Measurements from ENCODE around the gene RPP30.
"Not testable (repeated sequence)": the region's sequence is repeated elsewhere in the genome, so short reads cannot be mapped to it uniquely, and the experiment has no call there.

The RPP30 gene

GRCh38 chr10:90890347-90890746 is 18.6 kb downstream of the RPP30 start:
- no peak overlapping the region for H3K9ac ChIP-seq (ENCODE audit: low read depth in 1 of 2, low read length in 2 of 2)
- no peak overlapping the region for H3K27ac ChIP-seq (ENCODE audit: low read depth, low read length)
- no peaks in the 10 kb centered on the region for H3K27me3 ChIP-seq (ENCODE audit: control insufficient read depth in 1 of 2, insufficient read depth in 2 of 2, low read length in 2 of 2)
- H3K4me1 ChIP-seq (ENCODE audit: control insufficient read depth in 1 of 2, insufficient read depth in 2 of 2, low read length in 2 of 2) = no peaks in the 10 kb centered on the region
- peaks cover 28 to 62% of the 10 kb centered on the region in 2 donors for H3K36me3 ChIP-seq (ENCODE audit: control insufficient read depth in 1 of 2, insufficient read depth in 2 of 2, low read length in 2 of 2)
- no peak overlapping the region for H3K4me3 ChIP-seq (ENCODE audit: low read depth in 1 of 2, low read length in 2 of 2)
- no peaks in the 10 kb centered on the region for H3K9me3 ChIP-seq (ENCODE audit: control insufficient read depth in 1 of 2, low read length in 2 of 2)

GRCh38 chr10:90893190-90893589 is 21.4 kb downstream of the RPP30 start:
- H3K9me3 ChIP-seq (ENCODE audit: control insufficient read depth in 1 of 2, low read length in 2 of 2) = no peaks in the 10 kb centered on the region
- no peak overlapping the region for H3K4me3 ChIP-seq (ENCODE audit: low read depth in 1 of 2, low read length in 2 of 2)
- no peak overlapping the region for H3K9ac ChIP-seq (ENCODE audit: low read depth in 1 of 2, low read length in 2 of 2)
- peaks cover 17 to 54% of the 10 kb centered on the region in 2 donors for H3K36me3 ChIP-seq (ENCODE audit: control insufficient read depth in 1 of 2, insufficient read depth in 2 of 2, low read length in 2 of 2)
- H3K27me3 ChIP-seq (ENCODE audit: control insufficient read depth in 1 of 2, insufficient read depth in 2 of 2, low read length in 2 of 2) = no peaks in the 10 kb centered on the region
- H3K27ac ChIP-seq (ENCODE audit: low read depth, low read length) = no peak overlapping the region
- no peaks in the 10 kb centered on the region for H3K4me1 ChIP-seq (ENCODE audit: control insufficient read depth in 1 of 2, insufficient read depth in 2 of 2, low read length in 2 of 2)

GRCh38 chr10:90896916-90897315 is 25.1 kb downstream of the RPP30 start:
- not testable (repeated sequence) for H3K9ac ChIP-seq (ENCODE audit: low read depth in 1 of 2, low read length in 2 of 2); H3K4me3 ChIP-seq (ENCODE audit: low read depth in 1 of 2, low read length in 2 of 2); H3K27me3 ChIP-seq (ENCODE audit: control insufficient read depth in 1 of 2, insufficient read depth in 2 of 2, low read length in 2 of 2); H3K9me3 ChIP-seq (ENCODE audit: control insufficient read depth in 1 of 2, low read length in 2 of 2); H3K4me1 ChIP-seq (ENCODE audit: control insufficient read depth in 1 of 2, insufficient read depth in 2 of 2, low read length in 2 of 2); H3K27ac ChIP-seq (ENCODE audit: low read depth, low read length)
- H3K36me3 ChIP-seq (ENCODE audit: control insufficient read depth in 1 of 2, insufficient read depth in 2 of 2, low read length in 2 of 2) = peaks cover 10 to 41% of the 10 kb centered on the region in 2 donors

- peaks cover 4 to 18% of the 10 kb centered on the region in 2 donors for H3K36me3 ChIP-seq (ENCODE audit: control insufficient read depth in 1 of 2, insufficient read depth in 2 of 2, low read length in 2 of 2)
Measured at GRCh38 chr10:90905925-90906324, 34.2 kb downstream of the RPP30 start.

GRCh38 chr10:90906596-90906995 is 34.8 kb downstream of the RPP30 start:
- Histone ChIP-seq H3K9ac (ENCODE audit: low read depth in 1 of 2, low read length in 2 of 2) (no peak overlapping the region), H3K4me1 (ENCODE audit: control insufficient read depth in 1 of 2, insufficient read depth in 2 of 2, low read length in 2 of 2) (no peaks in the 10 kb centered on the region), H3K27ac (ENCODE audit: low read depth, low read length) (no peak overlapping the region), H3K36me3 (ENCODE audit: control insufficient read depth in 1 of 2, insufficient read depth in 2 of 2, low read length in 2 of 2) (peaks cover 4 to 18% of the 10 kb centered on the region in 2 donors), H3K9me3 (ENCODE audit: control insufficient read depth in 1 of 2, low read length in 2 of 2) (no peaks in the 10 kb centered on the region), H3K4me3 (ENCODE audit: low read depth in 1 of 2, low read length in 2 of 2) (no peak overlapping the region), H3K27me3 (ENCODE audit: control insufficient read depth in 1 of 2, insufficient read depth in 2 of 2, low read length in 2 of 2) (no peaks in the 10 kb centered on the region)

More at GRCh38 chr10:90905925-90906324, 34.2 kb downstream of the RPP30 start:
- Histone ChIP-seq H3K27ac (ENCODE audit: low read depth, low read length) (no peak overlapping the region), H3K27me3 (ENCODE audit: control insufficient read depth in 1 of 2, insufficient read depth in 2 of 2, low read length in 2 of 2) (no peaks in the 10 kb centered on the region), H3K9ac (ENCODE audit: low read depth in 1 of 2, low read length in 2 of 2) (no peak overlapping the region), H3K4me1 (ENCODE audit: control insufficient read depth in 1 of 2, insufficient read depth in 2 of 2, low read length in 2 of 2) (no peaks in the 10 kb centered on the region), H3K9me3 (ENCODE audit: control insufficient read depth in 1 of 2, low read length in 2 of 2) (no peaks in the 10 kb centered on the region), H3K4me3 (ENCODE audit: low read depth in 1 of 2, low read length in 2 of 2) (no peak overlapping the region)

GRCh38 chr10:90911133-90912051 is 39.6 kb downstream of the RPP30 start:
- Histone ChIP-seq H3K4me3 (ENCODE audit: low read depth in 1 of 2, low read length in 2 of 2) (no peak overlapping the region), H3K4me1 (ENCODE audit: control insufficient read depth in 1 of 2, insufficient read depth in 2 of 2, low read length in 2 of 2) (no peaks in the 10 kb centered on the region), H3K9ac (ENCODE audit: low read depth in 1 of 2, low read length in 2 of 2) (no peak overlapping the region), H3K27me3 (ENCODE audit: control insufficient read depth in 1 of 2, insufficient read depth in 2 of 2, low read length in 2 of 2) (no peaks in the 10 kb centered on the region), H3K27ac (ENCODE audit: low read depth, low read length) (no peak overlapping the region), H3K36me3 (ENCODE audit: control insufficient read depth in 1 of 2, insufficient read depth in 2 of 2, low read length in 2 of 2) (no peaks in the 10 kb centered on the region), H3K9me3 (ENCODE audit: control insufficient read depth in 1 of 2, low read length in 2 of 2) (no peaks in the 10 kb centered on the region)

GRCh38 chr10:90912174-90912573 is 40.4 kb downstream of the RPP30 start:
- no peak overlapping the region for H3K4me3 ChIP-seq (ENCODE audit: low read depth in 1 of 2, low read length in 2 of 2)
- H3K27ac ChIP-seq (ENCODE audit: low read depth, low read length) = no peak overlapping the region
- H3K36me3 ChIP-seq (ENCODE audit: control insufficient read depth in 1 of 2, insufficient read depth in 2 of 2, low read length in 2 of 2) = no peaks in the 10 kb centered on the region
- no peak overlapping the region for H3K9ac ChIP-seq (ENCODE audit: low read depth in 1 of 2, low read length in 2 of 2)
- no peaks in the 10 kb centered on the region for H3K9me3 ChIP-seq (ENCODE audit: control insufficient read depth in 1 of 2, low read length in 2 of 2)
- no peaks in the 10 kb centered on the region for H3K4me1 ChIP-seq (ENCODE audit: control insufficient read depth in 1 of 2, insufficient read depth in 2 of 2, low read length in 2 of 2)
- H3K27me3 ChIP-seq (ENCODE audit: control insufficient read depth in 1 of 2, insufficient read depth in 2 of 2, low read length in 2 of 2) = no peaks in the 10 kb centered on the region

GRCh38 chr10:90912854-90913479 is 41.2 kb downstream of the RPP30 start:
- H3K9me3 ChIP-seq (ENCODE audit: control insufficient read depth in 1 of 2, low read length in 2 of 2) = no peaks in the 10 kb centered on the region
- H3K27me3 ChIP-seq (ENCODE audit: control insufficient read depth in 1 of 2, insufficient read depth in 2 of 2, low read length in 2 of 2) = no peaks in the 10 kb centered on the region
- no peak overlapping the region for H3K27ac ChIP-seq (ENCODE audit: low read depth, low read length)
- no peaks in the 10 kb centered on the region for H3K36me3 ChIP-seq (ENCODE audit: control insufficient read depth in 1 of 2, insufficient read depth in 2 of 2, low read length in 2 of 2)
- no peak overlapping the region for H3K4me3 ChIP-seq (ENCODE audit: low read depth in 1 of 2, low read length in 2 of 2)
- H3K4me1 ChIP-seq (ENCODE audit: control insufficient read depth in 1 of 2, insufficient read depth in 2 of 2, low read length in 2 of 2) = no peaks in the 10 kb centered on the region
- H3K9ac ChIP-seq (ENCODE audit: low read depth in 1 of 2, low read length in 2 of 2) = no peak overlapping the region

GRCh38 chr10:90913774-90914420 is 42.1 kb downstream of the RPP30 start:
- H3K27ac ChIP-seq (ENCODE audit: low read depth, low read length) = no peak overlapping the region
- H3K4me3 ChIP-seq (ENCODE audit: low read depth in 1 of 2, low read length in 2 of 2) = no peak overlapping the region
- no peak overlapping the region for H3K9ac ChIP-seq (ENCODE audit: low read depth in 1 of 2, low read length in 2 of 2)
- no peaks in the 10 kb centered on the region for H3K27me3 ChIP-seq (ENCODE audit: control insufficient read depth in 1 of 2, insufficient read depth in 2 of 2, low read length in 2 of 2)
- no peaks in the 10 kb centered on the region for H3K36me3 ChIP-seq (ENCODE audit: control insufficient read depth in 1 of 2, insufficient read depth in 2 of 2, low read length in 2 of 2)
- no peaks in the 10 kb centered on the region for H3K9me3 ChIP-seq (ENCODE audit: control insufficient read depth in 1 of 2, low read length in 2 of 2)
- no peaks in the 10 kb centered on the region for H3K4me1 ChIP-seq (ENCODE audit: control insufficient read depth in 1 of 2, insufficient read depth in 2 of 2, low read length in 2 of 2)
